ENCODE results near the gene OR2B6.

OR2B6 gene

GRCh38 chr6:28001351-28001750 lies 44.3 kb downstream of the OR2B6 start:
- DNase-seq = no peak

- no peak for DNase-seq
These were observed 44.7 kb downstream of the OR2B6 start for GRCh38 chr6:28001751-28002150.

DNA sequence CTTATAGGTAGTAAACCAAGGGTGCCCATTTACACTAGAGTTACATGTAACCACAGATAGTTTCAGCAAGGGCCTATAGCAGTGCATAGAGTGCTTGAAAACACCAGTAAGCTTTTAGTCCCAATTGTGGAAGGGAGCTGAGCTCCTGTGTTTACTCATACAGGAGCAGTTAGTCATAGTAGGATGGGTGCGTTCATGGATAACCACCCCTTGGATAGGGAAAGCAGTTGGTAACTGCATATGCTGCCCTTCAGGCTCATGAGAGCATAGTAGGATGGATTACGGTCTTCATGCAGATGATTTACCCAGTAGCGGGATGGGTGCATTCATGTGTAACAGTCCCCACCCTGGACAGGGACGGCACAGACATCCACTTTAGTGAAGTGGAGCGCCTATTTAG lies 45.1 kb downstream of the OR2B6 start:
- DNase-seq = no peak

DNA sequence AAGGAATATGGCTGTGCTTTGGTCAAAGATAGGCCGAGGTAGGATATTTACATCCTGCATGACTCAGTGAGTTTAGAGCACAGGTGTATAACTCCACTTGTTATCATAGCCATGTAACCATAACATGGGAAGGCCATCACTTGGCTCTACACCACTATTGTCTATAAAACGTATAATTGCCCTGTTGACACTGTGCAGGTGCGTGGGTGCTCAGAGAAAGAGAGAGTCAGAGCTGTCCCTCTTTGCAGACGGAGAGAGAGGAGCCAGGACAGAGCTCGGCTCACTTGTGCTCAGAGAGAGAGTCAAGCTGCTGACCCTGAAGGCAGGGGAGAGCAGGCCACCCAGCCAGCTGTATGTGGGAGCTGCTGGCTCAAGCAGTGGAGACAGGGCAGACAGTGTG lies 46.0 kb downstream of the OR2B6 start:
- DNase-seq = no peak

DNA sequence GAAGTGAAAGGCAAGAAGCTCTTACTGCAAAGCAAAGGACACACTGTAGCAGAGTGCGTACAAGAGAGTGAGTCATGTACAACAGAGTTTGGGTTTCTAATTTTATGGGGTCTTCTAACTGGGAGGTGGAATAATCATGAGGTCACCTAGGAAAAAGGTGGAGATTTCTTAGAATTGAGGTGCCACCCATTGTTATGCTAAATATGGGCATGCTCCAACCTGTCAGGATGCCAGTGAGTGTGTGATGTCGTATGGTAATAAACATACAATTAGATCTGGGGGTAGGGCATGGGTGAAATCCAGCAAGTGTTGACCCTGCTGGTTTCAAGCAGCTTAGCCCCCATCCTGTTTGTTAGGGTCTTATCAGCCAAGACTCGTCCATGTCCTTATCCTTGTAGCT lies 46.6 kb downstream of the OR2B6 start:
- DNase-seq = no peak

DNA sequence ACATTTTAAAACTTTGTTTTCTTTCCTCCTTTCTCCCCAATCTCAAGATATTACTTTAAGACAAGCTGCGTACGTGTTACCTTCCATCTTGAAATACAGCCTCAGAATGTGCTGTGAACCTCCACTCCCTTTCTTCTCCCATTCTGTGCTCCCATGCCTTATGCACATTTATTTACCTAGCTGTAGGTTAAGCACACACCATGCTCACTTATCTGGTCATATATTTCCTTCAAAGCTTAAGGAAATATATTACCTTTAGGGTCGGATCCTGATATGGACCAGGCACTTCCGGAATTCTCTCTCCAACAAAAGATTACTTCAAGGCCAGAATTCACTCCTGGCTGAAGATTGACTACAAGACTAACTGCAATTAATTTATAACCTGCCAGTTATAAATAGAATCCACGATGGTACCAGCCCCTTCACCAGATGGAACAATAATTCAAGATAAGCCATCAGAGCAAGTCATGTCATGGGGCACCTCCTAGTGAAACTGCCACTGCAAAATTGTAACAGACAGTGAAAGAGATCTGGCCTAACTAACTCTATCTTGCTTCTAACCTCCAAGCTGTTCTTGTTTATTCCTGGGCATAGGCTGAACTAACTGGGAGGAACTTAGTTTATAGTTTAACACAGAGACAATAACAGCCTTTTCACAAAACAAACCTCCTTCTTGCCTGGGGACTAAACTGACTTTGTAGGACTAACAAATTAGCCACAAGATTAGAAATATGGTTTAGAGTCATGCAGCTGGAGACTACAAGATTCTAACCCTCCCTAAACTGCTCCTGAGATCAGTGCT lies 47.5 kb downstream of the OR2B6 start:
- no peak for DNase-seq

DNA sequence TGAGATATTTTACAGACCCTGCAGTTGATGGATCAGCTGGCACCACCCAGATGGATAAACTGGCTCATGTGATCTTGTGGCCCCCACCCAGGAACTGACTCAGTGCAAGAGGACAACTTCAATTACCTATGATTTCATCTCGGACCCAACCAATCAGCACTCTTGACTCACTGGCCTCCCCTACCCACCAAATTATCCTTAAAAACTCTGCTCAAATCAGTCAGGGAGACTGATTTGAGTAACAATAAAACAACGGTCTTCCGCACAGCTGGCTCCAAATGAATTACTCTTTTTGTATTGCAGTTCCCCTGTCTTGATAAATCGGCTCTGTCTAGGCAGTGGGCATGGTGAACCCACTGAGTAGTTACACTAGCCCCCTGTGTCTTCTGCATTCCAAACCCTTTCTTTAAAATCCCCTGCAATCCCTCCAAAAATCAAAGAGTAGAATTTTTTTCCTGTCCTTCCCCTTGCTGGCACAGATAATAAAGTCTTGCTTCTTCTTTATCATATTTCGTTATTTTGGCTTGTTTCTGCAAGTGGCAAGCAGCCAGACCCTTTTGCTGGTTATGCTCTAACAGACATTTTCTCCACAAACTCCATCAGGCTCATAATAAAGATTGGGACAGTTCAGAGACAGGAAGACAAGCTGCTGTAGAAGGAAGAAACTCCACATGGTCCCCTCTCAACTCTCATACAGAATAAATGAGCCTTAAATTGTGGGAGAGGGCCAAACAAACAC lies 48.3 kb downstream of the OR2B6 start:
- no peak for DNase-seq

DNA sequence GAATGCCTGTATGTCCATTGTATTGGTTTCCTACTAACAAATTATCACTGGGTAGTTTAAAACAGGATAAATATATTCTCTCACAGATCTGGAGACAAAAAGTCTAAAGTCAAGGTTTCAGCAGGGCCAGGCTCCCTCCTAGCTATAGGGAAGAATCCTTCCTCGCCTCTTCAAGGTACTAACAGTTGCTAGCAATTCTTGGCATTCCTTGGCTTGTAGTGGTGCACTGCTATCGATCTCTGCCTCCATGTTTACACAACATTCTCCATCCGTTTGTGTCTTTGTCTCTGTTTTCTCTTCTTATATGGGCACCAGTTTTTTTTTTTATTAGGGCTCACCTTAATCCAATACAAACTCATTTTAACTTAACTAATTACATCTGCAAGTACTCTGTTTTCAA lies 48.9 kb downstream of the OR2B6 start:
- no peak for DNase-seq

Measured in NCI-H524 treated with DMSO at 0.1 percent for 48 hours (cell line).